ENCODE data around the gene MAGI2. TPM values are rescaled to one million over a fixed set of nuclear protein-coding genes. Genes with fewer than 3 reads are reported as not detected.

The MAGI2 gene
- total RNA-seq, 1 donor from 2014 or later, result 0.10 TPM

DNA sequence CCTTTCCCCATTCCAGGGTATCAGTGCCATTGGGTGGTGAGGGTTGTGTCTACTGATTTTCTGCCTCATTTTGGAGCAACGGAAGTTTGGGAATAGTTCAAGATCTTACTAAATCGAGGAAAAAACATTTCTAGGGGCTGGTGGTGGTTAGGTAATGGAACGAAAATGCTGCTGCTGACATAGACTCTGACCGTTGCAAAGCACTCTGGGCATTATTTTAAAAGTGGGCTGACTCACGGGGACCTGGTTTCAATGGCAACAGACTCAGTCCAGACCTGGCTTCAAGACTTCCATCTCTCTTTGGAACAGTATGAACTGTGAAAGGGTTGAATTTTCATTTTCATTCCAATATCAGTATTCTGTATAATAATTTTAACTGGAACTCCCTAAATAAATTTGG is 1370.9 kb downstream of the MAGI2 start:
- H3K4me1 Mint-ChIP-seq (ENCODE audit: low read depth), result no peaks in the 10 kb centered on the region
- no peaks in the 10 kb centered on the region for H3K36me3 Mint-ChIP-seq (ENCODE audit: low read depth)
- peaks cover 6% of the 10 kb centered on the region for H3K27me3 Mint-ChIP-seq (ENCODE audit: insufficient read depth)
- intact Hi-C loops (cut with micrococcal nuclease), result no loop called here
- H3K9me3 Mint-ChIP-seq, result no peaks in the 10 kb centered on the region
- DNase-seq (ENCODE audit: low spot score), result no peak
- no peak overlapping the region for H3K4me3 Mint-ChIP-seq
- H3K27ac Mint-ChIP-seq, result no peak overlapping the region

DNA sequence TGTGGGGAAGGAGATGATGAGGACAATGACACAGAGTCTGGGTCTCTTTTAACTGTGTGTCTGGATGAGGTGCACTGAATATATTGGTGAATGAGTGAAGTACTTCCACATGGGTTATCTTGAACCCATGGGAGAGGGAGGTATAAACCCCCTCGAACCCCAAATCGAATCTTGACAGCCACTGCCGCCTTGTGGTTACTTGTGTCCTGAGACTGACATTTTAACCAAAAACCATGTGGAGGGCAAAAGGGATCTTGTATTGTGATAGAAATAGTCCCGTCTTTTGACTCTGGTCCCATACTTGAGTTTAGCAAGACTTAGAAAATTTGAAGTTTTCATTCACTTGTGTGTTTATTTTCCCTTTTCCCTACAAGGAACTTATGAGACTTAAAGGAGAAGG is 1371.6 kb downstream of the MAGI2 start:
- intact Hi-C loops (cut with micrococcal nuclease), result no loop called here
- H3K27me3 Mint-ChIP-seq (ENCODE audit: insufficient read depth), result peaks cover 6% of the 10 kb centered on the region
- H3K4me1 Mint-ChIP-seq (ENCODE audit: low read depth), result no peaks in the 10 kb centered on the region
- no peak for DNase-seq (ENCODE audit: low spot score)
- no peak overlapping the region for H3K4me3 Mint-ChIP-seq
- H3K36me3 Mint-ChIP-seq (ENCODE audit: low read depth), result no peaks in the 10 kb centered on the region
- no peak overlapping the region for H3K27ac Mint-ChIP-seq
- no peaks in the 10 kb centered on the region for H3K9me3 Mint-ChIP-seq

DNA sequence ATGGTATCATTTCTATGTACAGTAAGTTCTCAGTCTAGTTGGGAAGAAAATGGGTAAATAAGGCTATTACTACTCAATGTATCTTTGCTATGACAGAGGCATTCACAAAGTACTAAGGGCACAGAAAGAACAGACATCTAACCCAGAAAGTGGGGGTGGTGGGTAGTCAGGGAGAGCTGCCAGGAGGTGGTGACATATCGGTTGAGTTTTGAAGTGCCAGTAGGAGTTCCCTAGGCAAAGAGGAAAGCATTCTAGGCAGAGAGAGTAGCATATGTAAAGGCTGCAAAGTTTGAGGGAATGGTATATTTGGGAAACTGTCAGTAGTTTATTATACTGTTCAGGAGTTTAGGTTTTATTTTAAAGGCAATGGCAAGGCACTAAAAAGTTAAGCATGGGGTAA is 1372.1 kb downstream of the MAGI2 start:
- Mint-ChIP-seq H3K27ac (no peak overlapping the region), H3K36me3 (ENCODE audit: low read depth) (no peaks in the 10 kb centered on the region), H3K4me3 (no peak overlapping the region), H3K9me3 (no peaks in the 10 kb centered on the region), H3K27me3 (ENCODE audit: insufficient read depth) (peaks cover 6% of the 10 kb centered on the region), H3K4me1 (ENCODE audit: low read depth) (no peaks in the 10 kb centered on the region)
- intact Hi-C loops (cut with micrococcal nuclease), result no loop called here
- no peak for DNase-seq (ENCODE audit: low spot score)

DNA sequence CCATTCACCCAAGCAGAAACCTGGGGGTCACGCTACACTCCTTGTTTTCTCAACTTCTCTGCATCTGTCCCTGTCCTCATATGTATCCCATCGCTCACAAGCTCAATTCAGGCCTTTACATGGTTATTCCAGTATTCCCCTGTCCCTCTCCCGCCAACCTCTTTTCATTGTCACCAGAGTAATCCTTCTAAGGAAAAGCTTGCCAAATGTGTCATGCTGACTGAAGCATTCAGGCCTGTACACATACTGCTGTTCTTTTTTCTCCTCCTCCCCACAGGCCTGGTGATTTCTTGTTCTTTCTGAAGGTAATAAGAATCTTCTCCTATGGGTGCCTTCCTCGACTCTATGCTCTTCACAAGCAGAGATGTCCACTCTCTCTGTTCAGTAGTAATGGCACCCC is 1372.7 kb downstream of the MAGI2 start:
- no peak for DNase-seq (ENCODE audit: low spot score)
- no peak overlapping the region for H3K4me3 Mint-ChIP-seq
- H3K4me1 Mint-ChIP-seq (ENCODE audit: low read depth), result no peaks in the 10 kb centered on the region
- H3K27ac Mint-ChIP-seq, result no peak overlapping the region
- no peaks in the 10 kb centered on the region for H3K9me3 Mint-ChIP-seq
- H3K36me3 Mint-ChIP-seq (ENCODE audit: low read depth), result no peaks in the 10 kb centered on the region
- intact Hi-C loops (cut with micrococcal nuclease), result no loop called here
- peaks cover 6% of the 10 kb centered on the region for H3K27me3 Mint-ChIP-seq (ENCODE audit: insufficient read depth)

DNA sequence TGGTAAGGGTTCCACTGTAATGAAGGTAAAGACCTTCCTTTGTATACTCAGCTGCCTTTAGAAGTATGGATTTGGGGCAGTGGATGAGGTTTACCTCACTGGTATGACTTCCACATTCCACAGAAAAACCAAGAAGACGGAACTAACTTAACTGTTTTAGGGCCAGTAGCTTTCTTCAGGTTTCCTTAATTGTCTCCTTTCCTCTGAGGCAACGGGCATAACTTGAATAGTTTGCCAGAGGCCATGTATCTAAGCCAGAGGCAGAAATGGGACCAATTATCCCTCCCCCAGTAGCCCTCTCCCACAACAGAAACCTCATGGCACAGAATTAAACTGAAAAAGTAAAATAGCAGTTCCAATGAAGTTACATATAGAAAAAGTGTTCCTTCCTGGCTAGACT is 1373.2 kb downstream of the MAGI2 start:
- Mint-ChIP-seq H3K36me3 (ENCODE audit: low read depth) (no peaks in the 10 kb centered on the region), H3K27me3 (ENCODE audit: insufficient read depth) (peaks cover 6% of the 10 kb centered on the region), H3K4me3 (no peak overlapping the region), H3K9me3 (no peaks in the 10 kb centered on the region), H3K27ac (no peak overlapping the region), H3K4me1 (ENCODE audit: low read depth) (no peaks in the 10 kb centered on the region)
- intact Hi-C loops (cut with micrococcal nuclease), result no loop called here
- no peak for DNase-seq (ENCODE audit: low spot score)

DNA sequence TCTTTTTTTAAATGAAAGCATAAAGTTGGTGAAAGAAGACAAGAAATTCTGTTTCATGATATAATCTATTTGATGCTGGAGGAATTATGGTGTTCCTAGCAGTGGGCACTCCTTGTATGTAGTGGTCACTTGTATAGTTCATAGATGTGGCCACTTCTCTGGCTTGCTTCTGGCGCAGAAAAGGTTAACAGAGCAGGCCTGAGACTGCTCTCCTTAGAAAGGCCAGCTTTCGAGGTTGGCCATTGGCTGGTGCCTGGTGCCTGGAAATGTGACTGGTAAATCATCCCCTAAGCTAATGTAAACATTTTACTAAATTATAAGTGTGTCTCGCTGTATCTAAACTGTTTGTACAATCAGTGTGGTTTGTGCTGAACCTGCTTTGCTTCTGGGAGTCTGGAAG is 1378.8 kb downstream of the MAGI2 start:
- no peak overlapping the region for H3K27ac Mint-ChIP-seq
- H3K4me1 Mint-ChIP-seq (ENCODE audit: low read depth), result no peaks in the 10 kb centered on the region
- H3K27me3 Mint-ChIP-seq (ENCODE audit: insufficient read depth), result peaks cover 16% of the 10 kb centered on the region
- no peaks in the 10 kb centered on the region for H3K9me3 Mint-ChIP-seq
- H3K4me3 Mint-ChIP-seq, result no peak overlapping the region
- H3K36me3 Mint-ChIP-seq (ENCODE audit: low read depth), result no peaks in the 10 kb centered on the region
- intact Hi-C loops (cut with micrococcal nuclease), result no loop called here
- DNase-seq (ENCODE audit: low spot score), result no peak

DNA sequence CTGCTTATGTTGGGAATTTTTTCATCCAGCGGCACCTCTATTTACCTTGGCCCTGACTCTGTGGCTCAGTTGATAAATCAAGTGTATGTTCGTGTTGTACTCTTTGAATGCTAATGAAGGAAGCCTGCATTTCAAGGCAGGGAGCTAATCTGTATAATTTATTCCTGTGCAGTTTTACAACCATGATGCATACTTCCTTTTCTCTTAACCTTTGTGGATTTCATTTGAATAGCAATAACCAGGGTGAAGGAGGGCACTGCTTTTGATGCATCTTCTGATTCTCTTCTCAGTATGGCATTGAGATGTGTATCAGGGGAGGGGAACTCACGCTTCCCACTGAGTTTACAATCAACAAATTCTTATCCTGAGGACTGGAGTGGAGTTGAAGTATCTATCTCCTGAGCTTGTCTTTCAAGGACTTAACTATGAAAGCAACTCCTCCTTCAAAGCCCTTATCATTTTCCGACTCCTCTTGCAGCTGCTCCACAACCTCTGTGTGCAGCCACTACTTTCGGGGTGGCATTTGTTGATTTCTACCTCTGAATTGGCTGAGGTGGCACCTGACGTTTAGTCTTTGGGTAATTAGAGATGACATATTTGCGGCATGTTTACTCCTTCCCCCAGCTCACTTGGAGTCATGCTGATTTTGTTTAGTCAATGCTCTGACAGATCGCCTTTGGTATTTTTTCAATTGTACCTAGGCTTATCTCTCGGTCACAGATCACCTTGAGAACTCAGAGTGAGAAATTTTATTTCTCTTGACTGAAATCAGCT is 1379.7 kb downstream of the MAGI2 start:
- Mint-ChIP-seq H3K27ac (no peak overlapping the region), H3K36me3 (ENCODE audit: low read depth) (no peaks in the 10 kb centered on the region)
- intact Hi-C loops (cut with micrococcal nuclease), result no loop called here

DNA sequence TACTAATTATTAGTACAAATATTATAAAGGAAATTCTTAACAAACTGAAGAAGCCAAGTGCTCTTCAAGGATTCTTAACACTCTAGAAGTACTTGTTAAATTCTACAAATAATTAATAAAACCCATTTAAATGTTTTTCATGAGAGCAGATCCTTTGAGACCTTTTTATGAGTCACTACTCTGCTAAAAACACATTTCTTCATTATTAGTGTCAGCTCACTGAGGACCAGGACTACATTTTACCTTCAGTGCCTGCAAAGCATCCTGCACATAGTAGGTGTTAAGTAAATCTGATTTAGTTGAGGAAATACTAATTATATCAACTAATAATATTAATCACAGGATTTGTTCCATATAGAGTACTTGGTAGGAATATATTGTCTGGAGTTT is 1381.3 kb downstream of the MAGI2 start:
- Mint-ChIP-seq H3K4me1 (ENCODE audit: low read depth) (no peaks in the 10 kb centered on the region), H3K9me3 (no peaks in the 10 kb centered on the region), H3K27ac (no peak overlapping the region), H3K4me3 (no peak overlapping the region), H3K27me3 (ENCODE audit: insufficient read depth) (peaks cover 10% of the 10 kb centered on the region), H3K36me3 (ENCODE audit: low read depth) (no peaks in the 10 kb centered on the region)
- intact Hi-C loops (cut with micrococcal nuclease), result no loop called here
- no peak for DNase-seq (ENCODE audit: low spot score)

More for the DNA sequence above, 1379.7 kb downstream of the MAGI2 start:
- no peak for DNase-seq (ENCODE audit: low spot score)
- no peaks in the 10 kb centered on the region for H3K4me1 Mint-ChIP-seq (ENCODE audit: low read depth)
- no peaks in the 10 kb centered on the region for H3K9me3 Mint-ChIP-seq
- H3K27me3 Mint-ChIP-seq (ENCODE audit: insufficient read depth), result peaks cover 14% of the 10 kb centered on the region
- no peak overlapping the region for H3K4me3 Mint-ChIP-seq

DNA sequence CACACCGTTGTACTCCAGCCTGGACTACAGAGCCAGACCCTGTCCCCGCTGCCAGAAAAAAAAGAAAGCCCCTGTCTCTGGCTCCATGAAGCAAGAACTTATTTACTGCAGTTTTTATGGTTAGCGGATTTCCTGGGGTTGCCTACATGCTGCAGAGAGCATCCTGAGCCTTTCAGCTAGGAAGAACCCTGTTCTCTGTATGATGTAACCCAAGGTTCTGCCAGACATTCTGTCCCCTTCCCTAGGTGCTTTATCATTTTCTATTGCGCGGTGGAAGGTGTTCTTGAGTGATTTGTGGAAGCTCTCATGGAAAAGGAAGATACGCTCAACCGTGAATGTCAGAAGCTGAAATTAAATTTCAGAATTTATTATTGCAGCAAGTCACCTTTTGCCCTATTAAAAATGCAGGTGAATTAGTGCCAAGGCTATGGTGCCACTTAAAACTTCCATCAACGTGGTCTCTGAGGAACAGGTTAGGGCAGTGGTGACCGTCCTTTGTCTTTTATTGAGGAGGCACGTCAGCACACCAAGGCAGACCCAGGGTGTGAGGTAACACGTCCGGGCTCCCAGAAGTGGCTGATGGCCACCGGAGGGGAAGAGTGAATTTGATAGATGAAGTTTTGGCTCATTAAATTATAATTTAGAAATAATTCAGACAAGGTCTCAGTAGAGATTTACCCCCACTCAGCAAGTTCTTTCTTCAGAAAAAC is 1381.8 kb downstream of the MAGI2 start:
- H3K4me3 Mint-ChIP-seq, result no peak overlapping the region
- H3K9me3 Mint-ChIP-seq, result no peaks in the 10 kb centered on the region
- intact Hi-C loops (cut with micrococcal nuclease), result no loop called here
- H3K4me1 Mint-ChIP-seq (ENCODE audit: low read depth), result no peaks in the 10 kb centered on the region
- H3K36me3 Mint-ChIP-seq (ENCODE audit: low read depth), result no peaks in the 10 kb centered on the region
- DNase-seq (ENCODE audit: low spot score), result no peak
- H3K27ac Mint-ChIP-seq, result no peak overlapping the region
- H3K27me3 Mint-ChIP-seq (ENCODE audit: insufficient read depth), result peaks cover 10% of the 10 kb centered on the region

DNA sequence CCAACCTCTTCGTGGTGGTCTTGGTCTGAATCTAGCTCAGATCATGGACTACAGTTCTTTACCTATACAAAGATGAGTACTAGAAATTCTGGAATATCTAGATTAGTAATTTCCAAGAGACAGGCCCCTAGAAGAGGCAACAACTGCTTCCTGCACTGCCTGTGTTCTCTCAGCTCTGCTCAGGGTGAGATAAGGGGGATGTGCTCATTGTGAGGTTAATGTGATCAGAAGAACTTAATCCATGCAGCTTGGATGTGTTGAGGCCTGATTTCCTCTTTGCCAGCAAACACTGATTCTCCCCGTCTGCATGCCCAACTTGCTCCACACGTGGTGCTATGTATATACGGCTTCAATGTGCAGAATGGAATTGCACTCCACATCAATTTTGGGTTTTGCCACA is 1386.9 kb downstream of the MAGI2 start:
- Mint-ChIP-seq H3K9me3 (no peaks in the 10 kb centered on the region), H3K36me3 (ENCODE audit: low read depth) (no peaks in the 10 kb centered on the region), H3K27ac (no peak overlapping the region)

DNA sequence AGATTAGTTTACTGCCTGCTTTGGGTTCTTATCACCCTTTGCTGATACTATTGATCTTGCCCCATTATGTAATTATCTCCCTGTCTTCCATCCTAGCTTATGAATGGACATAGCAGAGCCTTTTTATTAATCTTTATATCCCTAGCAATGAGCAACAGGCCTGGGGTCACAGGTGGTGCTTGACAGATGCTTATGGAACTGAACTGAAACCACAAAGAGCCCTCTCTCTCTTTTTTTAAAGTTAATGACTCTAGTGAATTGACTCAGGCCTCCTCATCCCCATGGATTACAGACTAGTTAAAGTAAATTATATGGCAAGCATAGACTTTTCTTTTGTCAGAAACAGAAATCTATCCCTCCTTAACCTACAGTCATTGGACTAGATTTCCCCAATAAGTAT is 1389.7 kb downstream of the MAGI2 start:
- no peak for DNase-seq (ENCODE audit: low spot score)
- Mint-ChIP-seq H3K27me3 (ENCODE audit: insufficient read depth) (peaks cover 2% of the 10 kb centered on the region), H3K4me1 (ENCODE audit: low read depth) (no peaks in the 10 kb centered on the region), H3K9me3 (no peaks in the 10 kb centered on the region), H3K4me3 (no peak overlapping the region), H3K27ac (no peak overlapping the region), H3K36me3 (ENCODE audit: low read depth) (no peaks in the 10 kb centered on the region)
- intact Hi-C loops (cut with micrococcal nuclease), result no loop called here

More for the DNA sequence above, 1386.9 kb downstream of the MAGI2 start:
- Mint-ChIP-seq H3K4me3 (no peak overlapping the region), H3K4me1 (ENCODE audit: low read depth) (no peaks in the 10 kb centered on the region), H3K27me3 (ENCODE audit: insufficient read depth) (peaks cover 1% of the 10 kb centered on the region)
- DNase-seq (ENCODE audit: low spot score), result no peak
- intact Hi-C loops (cut with micrococcal nuclease), result no loop called here

DNA sequence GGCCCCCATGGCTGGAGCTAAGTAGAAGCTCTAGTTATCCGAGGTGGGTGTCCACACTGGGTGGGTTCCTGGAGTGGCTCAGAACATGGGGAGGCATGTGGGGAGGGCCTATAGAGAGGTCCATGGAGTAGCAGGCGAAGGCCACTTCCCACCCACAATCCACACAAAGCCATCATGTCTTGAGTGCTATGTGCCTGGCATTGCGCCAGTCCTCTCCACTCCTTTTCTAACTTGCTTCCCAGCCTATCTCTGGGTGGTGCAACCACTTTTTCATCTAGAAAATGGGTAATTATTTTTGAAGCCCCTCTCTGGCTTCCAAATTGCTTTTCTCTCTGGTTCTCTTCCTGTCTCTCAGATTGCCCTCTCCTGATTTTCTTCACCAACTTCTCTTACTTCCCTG is 1391.3 kb downstream of the MAGI2 start:
- Mint-ChIP-seq H3K27ac (no peak overlapping the region), H3K9me3 (no peaks in the 10 kb centered on the region), H3K36me3 (ENCODE audit: low read depth) (no peaks in the 10 kb centered on the region), H3K4me1 (ENCODE audit: low read depth) (no peaks in the 10 kb centered on the region), H3K27me3 (ENCODE audit: insufficient read depth) (peaks cover 7% of the 10 kb centered on the region), H3K4me3 (no peak overlapping the region)
- intact Hi-C loops (cut with micrococcal nuclease), result no loop called here
- DNase-seq (ENCODE audit: low spot score), result no peak

DNA sequence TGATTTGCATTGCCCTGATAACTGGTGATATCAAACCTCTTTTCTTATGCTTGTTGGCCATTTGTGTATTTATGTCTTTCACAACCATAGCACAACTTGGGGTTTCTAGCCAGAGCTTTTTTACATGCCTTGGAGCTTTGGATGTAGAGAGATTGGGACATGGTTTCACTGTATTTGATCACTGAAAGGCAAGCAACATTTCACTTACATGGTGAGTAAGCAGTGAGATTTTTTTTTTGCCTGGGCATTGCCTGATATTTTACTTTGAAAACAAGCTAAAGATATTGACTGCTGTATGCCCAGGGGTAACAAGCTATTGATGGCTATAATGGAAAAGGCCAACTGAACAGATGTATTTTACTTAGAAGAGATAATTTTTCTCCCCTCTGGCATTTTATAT is 1395.9 kb downstream of the MAGI2 start:
- no peaks in the 10 kb centered on the region for H3K36me3 Mint-ChIP-seq (ENCODE audit: low read depth)
- peaks cover 8% of the 10 kb centered on the region for H3K27me3 Mint-ChIP-seq (ENCODE audit: insufficient read depth)
- H3K4me1 Mint-ChIP-seq (ENCODE audit: low read depth), result no peaks in the 10 kb centered on the region
- no peaks in the 10 kb centered on the region for H3K9me3 Mint-ChIP-seq
- intact Hi-C loops (cut with micrococcal nuclease), result no loop called here
- no peak overlapping the region for H3K4me3 Mint-ChIP-seq
- no peak overlapping the region for H3K27ac Mint-ChIP-seq
- DNase-seq (ENCODE audit: low spot score), result no peak

Data from activated T-helper 1 cell treated with anti-CD3 and anti-CD28 coated beads, Interleukin-12 subunit alpha, Interleukin-12 subunit beta, Interleukin-2, Interleukin-4 antibody, amounts not matched to agents 30 ng/mL and 10 ng/mL and 1 ng/mL, durations not matched to agents 14 hours and 24 hours and 36 hours (primary cell).